MM.1S (cell line): ENCODE measurements around the gene TBC1D14.

Experiments used
- DNase-seq: peaks from one replicate; pipeline ENCODE4 v3.0.0-alpha.2; 2015
- H2AFZ ChIP-seq: fragments of 300-600 bp; sonication (generic); 2 replicates; pipeline ENCODE4 v1.6.0; 2016; ENCODE audit warnings: antibody characterized with exemption, low read length
- H3F3A ChIP-seq: fragments of 300-600 bp; sonication (generic); 2 replicates; pipeline ENCODE4 v1.6.1; 2016; ENCODE audit warnings: mild to moderate bottlenecking, antibody characterized with exemption, low read length, moderate library complexity, mixed read lengths; ENCODE audit not compliant: insufficient read depth
- H3K27ac ChIP-seq: fragments of 300-600 bp; sonication (generic); 2 replicates; pipeline ENCODE4 v1.5.1; 2016; ENCODE audit warnings: mild to moderate bottlenecking, low read length
- H3K27me3 ChIP-seq: fragments of 300-600 bp; sonication (generic); replicated peaks from 2 replicates; pipeline ENCODE4 v1.6.0; 2016; ENCODE audit warnings: low read length; ENCODE audit not compliant: insufficient read depth
- H3K36me3 ChIP-seq: fragments of 300-600 bp; sonication (generic); replicated peaks from 2 replicates; pipeline ENCODE4 v1.6.1; 2016; ENCODE audit warnings: mild to moderate bottlenecking, low read length, mixed read lengths; ENCODE audit not compliant: insufficient read depth
- H3K4me1 ChIP-seq: fragments of 300-600 bp; sonication (generic); 2 replicates; pipeline ENCODE4 v1.6.1; 2016; ENCODE audit warnings: low read length, mixed read lengths
- H3K4me2 ChIP-seq: fragments of 300-600 bp; sonication (generic); 2 replicates; pipeline ENCODE4 v1.6.0; 2016; ENCODE audit warnings: low read depth, low read length
- H3K4me3 ChIP-seq: fragments of 300-600 bp; sonication (generic); 2 replicates; pipeline ENCODE4 v1.5.1; 2016; ENCODE audit warnings: low read length, mixed read lengths
- H3K79me2 ChIP-seq: fragments of 300-600 bp; sonication (generic); 2 replicates; pipeline ENCODE4 v1.6.1; 2016; ENCODE audit warnings: mixed run types, low read length, mixed read lengths
- H3K9ac ChIP-seq: fragments of 300-600 bp; sonication (generic); 2 replicates; pipeline ENCODE4 v1.6.1; 2016; ENCODE audit warnings: low read length, mixed read lengths
- H3K9me2 ChIP-seq: fragments of 300-600 bp; sonication (generic); replicated peaks from 2 replicates; pipeline ENCODE4 v1.6.1; 2016; ENCODE audit warnings: mild to moderate bottlenecking, low read length, mixed read lengths; ENCODE audit not compliant: insufficient read depth
- H3K9me3 ChIP-seq: fragments of 300-600 bp; sonication (generic); replicated peaks from 2 replicates; pipeline ENCODE4 v1.6.1; 2016; ENCODE audit warnings: mild to moderate bottlenecking, low read length, mixed read lengths; ENCODE audit not compliant: insufficient read depth
- H4K20me1 ChIP-seq: fragments of 300-600 bp; sonication (generic); 2 replicates; pipeline ENCODE4 v1.6.1; 2016; ENCODE audit warnings: mild to moderate bottlenecking, low read length, moderate library complexity, mixed read lengths; ENCODE audit not compliant: insufficient read depth
- CTCF ChIP-seq: fragments of 300-600 bp; sonication (generic); IDR thresholded peaks from 2 replicates; pipeline ENCODE4 v1.5.1; 2016; ENCODE audit warnings: antibody characterized with exemption, low read length, mixed read lengths
- EZH2 ChIP-seq: fragments of 300-600 bp; sonication (generic); optimal IDR thresholded peaks from 2 replicates; pipeline ENCODE3; 2017; ENCODE audit warnings: low read depth, mild to moderate bottlenecking, antibody characterized with exemption, low read length, mixed read lengths
- EZH2phosphoT487 ChIP-seq: fragments of 300-600 bp; sonication (generic); IDR thresholded peaks from 2 replicates; pipeline ENCODE4 v1.6.1; 2018; ENCODE audit warnings: antibody characterized with exemption, low read length

Gene TBC1D14

GRCh38 chr4:6892190-6892908 lies 17.3 kb upstream of the TBC1D14 start:
- Histone ChIP-seq H3K4me1 (no peaks in the 10 kb centered on the region), H3K9ac (no peak overlapping the region), H3K4me3 (no peak overlapping the region)

GRCh38 chr4:6892909-6893202 lies 16.8 kb upstream of the TBC1D14 start:
- Histone ChIP-seq H3F3A (no peaks in the 10 kb centered on the region), H3K27me3 (no peaks in the 10 kb centered on the region), H3K79me2 (no peaks in the 10 kb centered on the region), H3K9me2 (no peaks in the 10 kb centered on the region), H3K4me3 (no peak overlapping the region), H3K9ac (no peak overlapping the region), H4K20me1 (no peaks in the 10 kb centered on the region), H3K36me3 (no peaks in the 10 kb centered on the region), H3K4me2 (no peak overlapping the region), H3K9me3 (no peaks in the 10 kb centered on the region), H3K27ac (no peak overlapping the region), H3K4me1 (no peaks in the 10 kb centered on the region), H2AFZ (no peak overlapping the region)
- no peak for TF ChIP-seq EZH2phosphoT487
- no peak for TF ChIP-seq EZH2
- TF ChIP-seq CTCF, result no peak
- no peak for DNase-seq

More at GRCh38 chr4:6892190-6892908, 17.3 kb upstream of the TBC1D14 start:
- Histone ChIP-seq H3K27ac (no peak overlapping the region), H3K79me2 (no peaks in the 10 kb centered on the region), H4K20me1 (no peaks in the 10 kb centered on the region), H2AFZ (no peak overlapping the region), H3K9me2 (no peaks in the 10 kb centered on the region), H3K4me2 (no peak overlapping the region), H3K27me3 (no peaks in the 10 kb centered on the region), H3K36me3 (no peaks in the 10 kb centered on the region), H3F3A (no peaks in the 10 kb centered on the region), H3K9me3 (no peaks in the 10 kb centered on the region)
- no peak for TF ChIP-seq EZH2phosphoT487
- no peak for TF ChIP-seq EZH2
- TF ChIP-seq CTCF, result no peak
- DNase-seq, result no peak

- Histone ChIP-seq H3K4me3 (no peak overlapping the region), H3K4me1 (no peaks in the 10 kb centered on the region), H3K4me2 (no peak overlapping the region), H2AFZ (no peak overlapping the region), H4K20me1 (no peaks in the 10 kb centered on the region), H3K9me2 (no peaks in the 10 kb centered on the region), H3K27ac (no peak overlapping the region), H3F3A (no peaks in the 10 kb centered on the region), H3K27me3 (no peaks in the 10 kb centered on the region), H3K9me3 (no peaks in the 10 kb centered on the region), H3K9ac (no peak overlapping the region), H3K36me3 (no peaks in the 10 kb centered on the region), H3K79me2 (no peaks in the 10 kb centered on the region)
- TF ChIP-seq EZH2 (no peak), EZH2phosphoT487 (no peak), CTCF (no peak)
- DNase-seq, result no peak
Measured at GRCh38 chr4:6893449-6894085, 16.1 kb upstream of the TBC1D14 start.
